Neuronal stem cell (in vitro differentiated cells): ENCODE measurements around the gene TCF7L1.

ENCODE experiments used
- DNase-seq: peaks from one replicate; pipeline ENCODE4 v3.0.0-alpha.2; 2013; ENCODE audit warnings: low spot score
- H2AFZ ChIP-seq: one replicate; pipeline ENCODE4 v1.6.1; 2013; ENCODE audit warnings: mild to moderate bottlenecking, low read length, inconsistent platforms
- H2AK5ac ChIP-seq: 2 replicates; pipeline ENCODE4 v1.6.1; 2013; ENCODE audit warnings: low read depth, mild to moderate bottlenecking, inconsistent platforms, low read length, moderate library complexity, mixed read lengths
- H2BK120ac ChIP-seq: 2 replicates; pipeline ENCODE4 v1.6.1; 2013; ENCODE audit warnings: low read depth, mild to moderate bottlenecking, inconsistent platforms, low read length, moderate library complexity, mixed read lengths
- H2BK12ac ChIP-seq: one replicate; pipeline ENCODE4 v1.6.1; 2013; ENCODE audit warnings: low read length, inconsistent platforms
- H2BK15ac ChIP-seq: 2 replicates; pipeline ENCODE4 v1.6.1; 2013; ENCODE audit warnings: mild to moderate bottlenecking, low read length, inconsistent platforms, mixed read lengths
- H2BK5ac ChIP-seq: one replicate; pipeline ENCODE4 v1.6.1; 2013; ENCODE audit warnings: inconsistent platforms, mild to moderate bottlenecking, low read length, moderate library complexity
- H3K14ac ChIP-seq: one replicate; pipeline ENCODE4 v1.6.1; 2013; ENCODE audit warnings: low read length, inconsistent platforms
- H3K18ac ChIP-seq: 2 replicates; pipeline ENCODE4 v1.6.1; 2013; ENCODE audit warnings: low read length, inconsistent platforms
- H3K23ac ChIP-seq: 2 replicates; pipeline ENCODE4 v1.6.1; 2013; ENCODE audit warnings: low read depth, mild to moderate bottlenecking, mixed read lengths, low read length, inconsistent platforms; ENCODE audit not compliant: poor library complexity
- H3K27ac ChIP-seq: replicated peaks from 3 replicates; pipeline ENCODE4 v1.5.1; 2013; ENCODE audit warnings: low read length, inconsistent platforms
- H3K27me3 ChIP-seq, 3 experiments: 2 replicates each; pipeline ENCODE4 v1.6.1; 2013; ENCODE audit warnings: low read length in 3 of 3, mild to moderate bottlenecking in 2 of 3, inconsistent platforms in 1 of 3, low read depth in 1 of 3, mixed read lengths in 1 of 3, moderate library complexity in 1 of 3; ENCODE audit not compliant: control insufficient read depth in 3 of 3, insufficient read depth in 3 of 3
- H3K36me3 ChIP-seq, 2 donors: replicated peaks in 1 of 2; 2 replicates each; pipeline ENCODE4 v1.6.1; 2013; ENCODE audit warnings: low read length in 2 of 2; ENCODE audit not compliant: control insufficient read depth in 2 of 2, insufficient read depth in 2 of 2
- H3K4ac ChIP-seq: 2 replicates; pipeline ENCODE4 v1.6.1; 2013; ENCODE audit warnings: inconsistent platforms, mild to moderate bottlenecking, low read length, moderate library complexity
- H3K4me1 ChIP-seq, 2 donors: 1 replicate in 1 of 2; 2 replicates in 1 of 2; pipeline ENCODE4 v1.6.1; 2013; ENCODE audit warnings: low read length in 2 of 2, low read depth in 1 of 2; ENCODE audit not compliant: control insufficient read depth in 2 of 2, insufficient read depth in 1 of 2
- H3K4me2 ChIP-seq: one replicate; pipeline ENCODE4 v1.6.1; 2013; ENCODE audit warnings: mild to moderate bottlenecking, low read length, inconsistent platforms; ENCODE audit not compliant: insufficient read depth, poor library complexity, severe bottlenecking
- H3K4me3 ChIP-seq, 2 donors: 2 replicates each; pipeline ENCODE4 v1.5.1; 2013; ENCODE audit warnings: low read length in 2 of 2, mild to moderate bottlenecking in 2 of 2, inconsistent platforms in 1 of 2, moderate library complexity in 1 of 2
- H3K79me1 ChIP-seq: one replicate; pipeline ENCODE4 v1.6.1; 2013; ENCODE audit warnings: low read depth, mild to moderate bottlenecking, inconsistent platforms, low read length, moderate library complexity
- H3K9ac ChIP-seq: one replicate; pipeline ENCODE4 v1.6.1; 2013; ENCODE audit warnings: mild to moderate bottlenecking, low read depth, low read length, inconsistent platforms; ENCODE audit not compliant: poor library complexity
- H3K9me3 ChIP-seq, 2 donors: replicated peaks in 1 of 2; 2 replicates each; pipeline versions ENCODE3 to v1.6.1; 2013; ENCODE audit warnings: low read length in 2 of 2, mild to moderate bottlenecking in 2 of 2, inconsistent platforms in 1 of 2, low read depth in 1 of 2, mixed read lengths in 1 of 2, moderate library complexity in 1 of 2; ENCODE audit not compliant: control insufficient read depth in 2 of 2, insufficient read depth in 1 of 2
- H4K8ac ChIP-seq: one replicate; pipeline ENCODE4 v1.6.1; 2013; ENCODE audit warnings: low read depth, mild to moderate bottlenecking, inconsistent platforms, low read length, moderate library complexity
- H4K91ac ChIP-seq: one replicate; pipeline ENCODE4 v1.6.1; 2013; ENCODE audit warnings: low read length, low read depth, mild to moderate bottlenecking, inconsistent platforms; ENCODE audit not compliant: poor library complexity
- WGBS, 2 donors: extraction: QIAGEN DNeasy Blood & Tissue Kit; methylation state at CpG; one replicate each; pipeline ENCODE4 v1.1.7; 2013; ENCODE audit warnings: missing lambda C conversion rate in 2 of 2, mixed read lengths in 1 of 2; ENCODE audit not compliant: insufficient read length in 2 of 2, insufficient replicate concordance in 1 of 2; ENCODE audit errors: extremely low coverage in 2 of 2; 5-methylcytosine and 5-hydroxymethylcytosine counted together

Gene TCF7L1

DNA sequence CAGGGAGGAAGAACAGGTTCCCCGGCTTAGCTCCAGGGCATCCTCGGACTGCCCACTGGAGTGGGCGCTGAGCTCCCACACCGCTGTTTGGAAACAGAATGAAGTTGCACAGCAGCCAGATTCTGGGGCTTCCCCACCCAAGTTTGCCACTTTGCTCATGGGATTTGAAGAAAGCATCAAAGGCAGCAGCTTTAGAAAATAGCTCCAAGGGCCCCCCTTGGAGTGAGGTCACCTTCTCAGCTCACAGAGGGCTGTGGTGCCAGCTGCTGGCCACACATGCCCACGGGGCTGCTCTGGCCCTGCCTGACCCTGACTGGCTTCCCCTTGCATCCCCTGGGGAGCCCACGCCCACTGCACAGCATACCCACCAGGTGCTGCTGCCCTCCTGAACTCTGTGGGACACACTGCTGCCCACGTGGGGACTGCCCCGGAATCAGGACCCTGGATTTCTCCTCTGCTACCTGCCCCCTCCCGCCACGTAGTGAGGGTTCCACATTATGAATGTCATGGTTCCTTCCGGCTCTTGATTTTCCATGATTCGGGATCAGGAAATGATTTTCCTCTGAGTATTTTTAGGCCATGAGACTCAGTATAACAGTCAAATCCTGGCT lies 124.3 kb downstream of the TCF7L1 start:
- Histone ChIP-seq H3K27ac (peak overlapping the region; percentile 98), H3K18ac (peak overlapping the region; percentile 97), H3K27me3 (no peaks in the 10 kb centered on the region), H3K79me1 (peaks cover 2% of the 10 kb centered on the region), H3K4me1 (peaks cover 52 to 58% of the 10 kb centered on the region in 2 donors), H2AK5ac (peak overlapping the region; percentile 99), H2BK5ac (peak overlapping the region; percentile 57), H4K8ac (no peak overlapping the region), H3K9ac (no peak overlapping the region), H2BK120ac (peak overlapping the region; percentile 64), H2BK15ac (peak overlapping the region; percentile 77), H3K23ac (no peak overlapping the region), H3K14ac (no peak overlapping the region), H3K4ac (peak overlapping the region; percentile 79), H4K91ac (peak overlapping the region; percentile 11), H3K4me2 (no peak overlapping the region), H2BK12ac (peak overlapping the region; percentile 99), H3K9me3 (no peaks in the 10 kb centered on the region), H3K4me3 (no peak overlapping the region), H2AFZ (no peak overlapping the region), H3K36me3 (peaks cover 0 to 2% of the 10 kb centered on the region in 2 donors)
- no CpG with 5 or more reads among the region's 12 CpGs for WGBS, 2 donors
- DNase-seq: no peak

DNA sequence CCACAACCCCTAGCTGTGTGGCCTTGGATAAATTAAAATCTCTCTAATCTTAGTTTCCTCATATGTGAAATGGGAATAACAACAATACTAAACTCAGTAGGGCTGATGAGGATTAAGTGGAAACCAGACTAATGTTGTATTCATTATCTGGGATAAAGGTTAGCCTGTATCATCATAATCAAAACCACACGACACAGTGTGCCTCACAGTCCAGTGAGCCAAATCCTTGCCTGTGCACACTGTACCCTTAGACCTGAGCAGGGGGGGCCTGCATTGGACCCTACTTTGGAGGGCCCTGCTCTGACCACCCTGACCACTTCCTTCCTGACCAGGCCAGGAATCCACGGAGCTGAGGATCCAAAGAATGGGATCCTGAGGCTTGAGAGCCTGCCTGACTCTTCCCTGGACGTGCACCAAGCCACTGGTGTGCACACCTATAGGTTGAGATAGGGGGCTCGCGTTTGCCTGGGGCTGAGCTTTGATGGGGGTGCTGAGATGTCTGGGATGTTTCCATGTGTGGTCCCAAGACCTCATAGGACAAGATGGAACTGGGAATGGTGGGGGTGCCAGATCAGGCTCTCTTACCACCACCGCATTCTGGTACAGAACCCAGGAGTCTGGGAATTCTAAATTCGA lies 124.9 kb downstream of the TCF7L1 start:
- DNase-seq: no peak
- Histone ChIP-seq H2BK5ac (no peak overlapping the region), H3K27ac (peak overlapping the region; percentile 74), H3K14ac (no peak overlapping the region), H2AFZ (no peak overlapping the region), H4K8ac (no peak overlapping the region), H2BK12ac (peak overlapping the region; percentile 67), H3K18ac (peak overlapping the region; percentile 22), H3K4me3 (no peak overlapping the region), H2AK5ac (peak overlapping the region; percentile 28), H2BK15ac (no peak overlapping the region), H3K23ac (no peak overlapping the region), H3K36me3 (peaks cover 0 to 3% of the 10 kb centered on the region in 2 donors), H3K79me1 (peaks cover 2% of the 10 kb centered on the region), H2BK120ac (no peak overlapping the region), H3K9ac (no peak overlapping the region), H3K4ac (no peak overlapping the region), H4K91ac (no peak overlapping the region), H3K27me3 (no peaks in the 10 kb centered on the region), H3K4me1 (peaks cover 52 to 53% of the 10 kb centered on the region in 2 donors), H3K9me3 (no peaks in the 10 kb centered on the region), H3K4me2 (no peak overlapping the region)
- no CpG with 5 or more reads among the region's 7 CpGs for WGBS, 2 donors

DNA sequence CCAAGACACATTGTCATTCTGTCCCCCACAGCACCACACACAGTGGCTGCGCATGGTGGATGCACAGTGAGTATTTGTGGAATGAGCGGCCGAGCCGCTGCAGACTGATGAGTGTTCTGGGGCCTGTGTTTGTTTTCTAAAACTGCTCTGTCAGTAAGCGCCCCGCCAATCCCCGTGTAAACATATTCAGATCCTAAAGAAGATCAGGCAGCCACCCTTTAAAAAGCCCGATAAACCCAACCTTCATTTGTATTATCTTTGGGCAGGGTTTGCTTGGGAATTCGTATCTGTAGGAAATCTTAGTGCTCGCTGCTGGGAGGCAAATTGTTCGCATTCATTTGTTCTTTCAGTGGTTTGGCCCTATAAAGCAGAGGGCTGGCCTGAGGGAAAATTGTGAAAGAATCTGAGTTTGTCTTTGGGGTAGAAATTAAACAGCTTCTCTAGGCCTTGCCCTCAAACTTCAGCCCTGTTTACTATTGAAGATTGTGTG lies 126.0 kb downstream of the TCF7L1 start:
- H3K79me1 ChIP-seq: peaks cover 2% of the 10 kb centered on the region
- no peak overlapping the region for H2BK12ac ChIP-seq
- peaks cover 46 to 51% of the 10 kb centered on the region in 2 donors for H3K4me1 ChIP-seq
- H2BK15ac ChIP-seq: no peak overlapping the region
- H2BK5ac ChIP-seq: no peak overlapping the region
- peaks cover 0 to 3% of the 10 kb centered on the region in 2 donors for H3K36me3 ChIP-seq
- peak overlapping the region; percentile 2 for H3K4me2 ChIP-seq
- no peaks in the 10 kb centered on the region for H3K27me3 ChIP-seq
- no peak overlapping the region for H3K23ac ChIP-seq
- no peak overlapping the region for H3K4ac ChIP-seq
- H2AK5ac ChIP-seq: peak overlapping the region; percentile 28
- no peak overlapping the region for H4K91ac ChIP-seq
- H3K9me3 ChIP-seq: no peaks in the 10 kb centered on the region
- H3K14ac ChIP-seq: no peak overlapping the region
- H3K27ac ChIP-seq: peak overlapping the region; percentile 74
- H3K18ac ChIP-seq: peak overlapping the region; percentile 50
- DNase-seq: peak; percentile 56
- no peak overlapping the region for H3K4me3 ChIP-seq
- no CpG with 5 or more reads among the region's 11 CpGs for WGBS, 2 donors
- peak overlapping the region; percentile 73 for H2AFZ ChIP-seq
- no peak overlapping the region for H2BK120ac ChIP-seq
- no peak overlapping the region for H4K8ac ChIP-seq
- no peak overlapping the region for H3K9ac ChIP-seq

DNA sequence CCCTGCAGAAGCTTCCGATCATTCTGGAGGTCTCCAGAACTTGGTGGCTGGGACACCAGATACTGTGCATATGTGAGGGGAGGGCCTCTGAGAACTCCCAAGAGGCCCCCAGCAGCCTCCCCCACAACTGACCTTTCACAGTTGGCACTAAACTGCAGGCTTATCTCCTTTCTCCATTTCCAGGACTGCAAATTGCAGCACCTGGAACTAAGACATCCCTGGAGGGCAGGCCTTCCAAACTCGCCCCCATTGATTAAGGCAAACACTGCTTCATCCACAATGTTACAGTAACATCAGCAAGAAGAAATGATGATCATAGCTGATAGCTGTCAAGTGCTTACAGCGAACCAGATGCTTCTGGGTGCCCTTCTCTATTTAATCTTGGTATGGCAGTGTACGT lies 126.7 kb downstream of the TCF7L1 start:
- H3K9me3 ChIP-seq: no peaks in the 10 kb centered on the region

More for the DNA sequence above, 126.7 kb downstream of the TCF7L1 start:
- no peak overlapping the region for H2BK15ac ChIP-seq
- H2BK120ac ChIP-seq: no peak overlapping the region
- no peaks in the 10 kb centered on the region for H3K27me3 ChIP-seq
- WGBS, 2 donors: no CpG with 5 or more reads among the region's 4 CpGs
- H3K4me3 ChIP-seq: no peak overlapping the region
- H3K14ac ChIP-seq: no peak overlapping the region
- H3K27ac ChIP-seq: peak overlapping the region; percentile 74
- no peak overlapping the region for H2AFZ ChIP-seq
- H3K4me1 ChIP-seq: peaks cover 42 to 50% of the 10 kb centered on the region in 2 donors
- DNase-seq: no peak
- H3K18ac ChIP-seq: peak overlapping the region; percentile 44
- H2AK5ac ChIP-seq: peak overlapping the region; percentile 20
- no peak overlapping the region for H3K9ac ChIP-seq
- H2BK12ac ChIP-seq: no peak overlapping the region
- H3K79me1 ChIP-seq: peaks cover 2% of the 10 kb centered on the region
- no peak overlapping the region for H2BK5ac ChIP-seq
- no peak overlapping the region for H4K8ac ChIP-seq
- peaks cover 0 to 3% of the 10 kb centered on the region in 2 donors for H3K36me3 ChIP-seq
- H3K4ac ChIP-seq: no peak overlapping the region
- H4K91ac ChIP-seq: no peak overlapping the region
- no peak overlapping the region for H3K23ac ChIP-seq
- H3K4me2 ChIP-seq: no peak overlapping the region
